G401 (cell line): ENCODE measurements around the gene CSNK1A1L. TPM values are rescaled to one million over a fixed set of nuclear protein-coding genes. Genes with fewer than 3 reads are reported as not detected.

Source experiments
- DNase-seq: peaks from one replicate; pipeline ENCODE4 v3.0.0-alpha.2; 2015; ENCODE audit warnings: low spot score
- in situ Hi-C: cut with HindIII; loops from 2 replicates; pipeline ENCODE4 v1.10.0; 2016; ENCODE audit warnings: low sequenced_read_pairs, mixed read lengths
- total RNA-seq: library from RNA; depleted of rRNA; stranded (reverse); fragments of >200 nt; shearing (Covaris generic); gene quantifications from 2 replicates; pipeline ENCODE4 v1.2.3, GENCODE V29; 2014; rRNA removed

Gene CSNK1A1L
- total RNA-seq, result not detected in 2 replicates

DNA sequence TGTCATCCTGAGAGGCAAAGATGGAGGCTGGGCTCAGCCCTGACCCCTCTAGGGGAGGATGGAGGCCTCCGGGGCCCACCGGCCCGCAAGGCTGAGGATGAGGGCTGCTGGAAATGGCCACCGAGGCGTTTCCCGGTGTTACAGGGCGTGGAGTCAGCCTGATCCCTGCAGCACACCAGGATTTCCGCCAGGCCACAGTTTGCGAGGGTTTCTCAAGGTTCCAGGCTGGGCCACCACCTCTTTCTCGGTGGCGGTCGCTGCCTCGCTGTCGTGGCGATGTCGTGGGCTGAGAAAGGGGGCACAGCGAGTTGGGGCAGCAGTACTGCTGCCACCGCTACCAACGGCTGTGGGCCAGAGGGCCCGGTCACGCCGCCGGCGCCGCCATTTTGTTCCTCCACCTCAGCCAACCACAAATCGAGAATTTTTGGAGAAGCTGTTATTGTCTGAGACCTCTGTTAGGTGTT lies at the start of gene CSNK1A1L:
CSNK1A1L (minus strand) TSS at position 414 of the 464 bp plus-strand sequence; CDS start at position 6, 408 bp downstream.
- in situ Hi-C loops, result no loop called here

DNA sequence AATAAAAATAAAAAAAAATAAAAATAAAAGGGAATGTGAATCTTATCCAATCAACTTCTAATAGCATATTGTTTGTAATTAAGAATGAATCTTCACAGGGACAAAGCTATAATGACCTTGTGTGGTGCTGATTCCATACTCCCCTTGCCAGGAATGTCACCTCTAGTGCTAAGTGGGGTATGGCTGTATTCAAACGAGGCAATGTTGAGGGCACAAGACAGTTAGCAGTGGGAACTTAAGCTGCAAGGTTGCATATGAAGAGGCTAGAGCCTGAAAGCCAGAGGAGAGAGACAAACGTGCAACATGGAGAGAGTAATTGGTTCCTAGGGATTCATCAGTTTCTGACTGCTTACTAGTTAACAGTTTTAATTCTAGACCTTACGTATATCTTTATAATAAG lies 43.9 kb upstream of the CSNK1A1L start:
- in situ Hi-C loops, result no loop called here
- DNase-seq, result no peak

More for the DNA sequence above, at the start of gene CSNK1A1L:
- no peak for DNase-seq

DNA sequence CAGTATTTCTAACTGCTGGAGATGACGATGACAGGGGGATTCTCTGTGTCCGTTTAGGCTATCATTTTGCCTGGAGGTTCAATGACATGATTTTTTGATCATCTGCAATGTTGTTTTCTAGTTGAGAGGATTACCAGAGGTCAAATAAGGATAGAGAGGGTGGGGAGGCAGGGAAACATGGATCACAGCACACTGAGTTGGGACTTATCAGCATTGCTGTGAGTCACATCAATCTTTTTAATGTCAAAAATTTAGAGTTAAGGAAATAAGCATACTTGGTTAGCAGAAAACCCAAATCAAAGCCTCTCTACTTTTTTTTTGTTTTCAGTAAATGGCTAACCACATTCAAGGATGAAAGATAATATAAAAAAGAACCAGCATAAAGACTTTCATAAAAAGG lies 43.0 kb upstream of the CSNK1A1L start:
- in situ Hi-C loops, result no loop called here
- no peak for DNase-seq

DNA sequence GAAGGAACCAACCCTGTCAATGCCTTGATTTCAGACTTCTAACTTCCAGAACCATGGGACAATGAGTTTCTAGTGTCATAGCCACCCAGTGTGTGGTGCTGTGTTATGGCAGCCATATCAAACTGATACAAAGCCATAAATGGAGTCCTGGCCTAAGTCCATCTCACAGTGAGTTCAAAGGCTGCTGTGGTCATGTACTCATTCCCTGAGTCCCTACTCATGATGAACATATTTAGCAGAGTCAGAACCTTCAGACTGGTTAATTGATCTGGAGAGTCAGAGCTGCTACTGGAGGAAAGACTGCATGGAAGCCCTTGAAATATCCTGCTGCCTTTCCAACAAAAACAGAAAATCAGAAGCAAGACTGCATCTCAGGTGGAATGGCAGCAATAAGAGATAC lies 39.2 kb upstream of the CSNK1A1L start:
- in situ Hi-C loops, result no loop called here
- no peak for DNase-seq

DNA sequence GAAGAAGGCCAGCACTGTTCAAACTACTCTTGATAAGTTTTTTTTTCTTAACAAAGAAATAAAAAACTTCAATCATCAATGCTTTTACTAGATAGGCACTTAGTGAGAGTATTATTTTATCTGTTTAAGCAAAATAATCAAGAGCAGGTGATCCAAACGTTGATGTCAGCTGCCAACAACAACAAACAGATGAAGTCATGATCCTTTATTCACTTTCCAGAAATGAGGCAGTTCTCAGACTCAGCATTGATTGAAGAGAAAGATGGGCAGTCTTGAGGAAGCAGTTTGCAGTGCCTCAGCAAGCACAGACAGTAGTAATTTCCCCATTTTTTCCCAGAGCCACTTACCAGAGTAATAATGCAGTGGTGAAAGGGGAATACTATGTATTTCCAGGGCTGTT lies 38.4 kb upstream of the CSNK1A1L start:
- no peak for DNase-seq
- in situ Hi-C loops, result no loop called here

DNA sequence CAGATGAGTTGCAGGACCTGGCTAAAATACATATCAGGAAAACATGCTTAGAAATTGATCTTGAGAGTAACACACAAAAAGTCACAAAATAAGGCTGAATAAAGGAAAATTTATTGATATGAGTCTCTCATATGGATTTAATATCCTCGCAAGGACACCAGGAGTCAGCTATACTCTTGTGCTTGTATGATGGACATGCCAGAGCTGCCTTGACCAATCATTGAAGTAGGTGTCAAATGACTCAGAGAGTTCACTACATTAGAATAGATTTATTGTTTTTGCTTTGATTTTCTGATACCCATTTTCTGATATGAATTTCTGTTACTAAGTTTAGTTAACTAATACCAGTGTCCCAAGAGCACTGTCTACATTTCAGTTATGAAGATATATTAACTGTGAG lies 37.4 kb upstream of the CSNK1A1L start:
- in situ Hi-C loops, result no loop called here
- no peak for DNase-seq

DNA sequence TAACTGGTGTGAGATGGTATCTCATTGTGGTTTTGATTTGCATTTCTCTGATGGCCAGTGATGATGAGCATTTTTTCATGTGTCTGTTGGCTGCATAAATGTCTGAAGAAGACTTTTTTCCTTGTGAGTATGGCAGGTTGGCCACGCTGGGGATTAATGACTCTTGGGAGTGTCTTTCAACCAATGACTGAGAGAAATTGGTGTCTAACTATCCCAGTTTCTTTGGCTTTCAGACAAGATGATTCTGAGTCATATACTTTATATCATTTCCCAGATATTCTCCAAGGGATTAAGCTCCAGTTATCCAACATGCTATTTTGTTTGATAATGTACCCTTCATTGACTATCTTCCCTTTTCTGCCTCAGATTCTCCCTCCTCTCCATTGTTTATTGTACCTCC lies 35.5 kb upstream of the CSNK1A1L start:
- in situ Hi-C loops, result no loop called here
- DNase-seq, result no peak

DNA sequence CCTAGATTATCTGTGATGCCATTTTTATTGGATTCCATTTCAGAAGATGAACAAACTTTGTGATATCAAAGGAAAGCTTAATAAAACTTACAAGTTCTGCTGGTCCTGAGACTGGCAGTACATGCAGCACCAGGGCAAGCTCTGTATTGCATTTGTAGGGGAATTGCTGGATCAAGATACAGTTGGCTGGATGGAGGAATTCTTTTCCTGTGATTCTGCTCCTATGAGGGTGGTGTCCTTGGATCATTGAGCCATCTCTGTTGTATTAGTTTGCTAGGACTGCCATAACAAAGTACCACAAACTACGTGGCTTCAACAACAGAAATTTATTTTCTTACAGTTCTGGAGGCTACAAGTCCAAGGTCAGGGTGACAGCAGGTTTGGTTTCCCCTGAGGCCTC lies 33.9 kb upstream of the CSNK1A1L start:
- DNase-seq, result no peak

DNA sequence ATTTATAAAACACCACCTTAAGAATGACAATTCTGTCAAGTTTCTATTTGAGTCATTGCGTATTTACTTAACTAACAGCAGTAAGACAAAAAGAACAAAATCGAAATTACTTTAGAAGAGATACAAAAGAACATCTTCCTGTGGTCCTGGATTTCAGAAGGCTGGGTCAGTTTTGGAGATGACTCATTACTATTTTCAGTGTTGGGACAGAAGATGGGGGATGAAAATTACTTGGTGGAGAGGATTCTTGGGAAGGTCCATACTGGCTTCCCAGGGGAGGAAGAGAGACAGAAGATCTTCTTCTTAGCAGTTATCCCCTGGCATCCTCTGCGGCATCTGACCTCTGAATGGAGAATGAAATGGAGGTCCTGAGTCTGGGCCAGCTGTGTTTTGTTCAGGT lies 33.5 kb upstream of the CSNK1A1L start:
- DNase-seq, result no peak
- in situ Hi-C loops, result no loop called here

More for the DNA sequence above, 33.9 kb upstream of the CSNK1A1L start:
- in situ Hi-C loops, result no loop called here

DNA sequence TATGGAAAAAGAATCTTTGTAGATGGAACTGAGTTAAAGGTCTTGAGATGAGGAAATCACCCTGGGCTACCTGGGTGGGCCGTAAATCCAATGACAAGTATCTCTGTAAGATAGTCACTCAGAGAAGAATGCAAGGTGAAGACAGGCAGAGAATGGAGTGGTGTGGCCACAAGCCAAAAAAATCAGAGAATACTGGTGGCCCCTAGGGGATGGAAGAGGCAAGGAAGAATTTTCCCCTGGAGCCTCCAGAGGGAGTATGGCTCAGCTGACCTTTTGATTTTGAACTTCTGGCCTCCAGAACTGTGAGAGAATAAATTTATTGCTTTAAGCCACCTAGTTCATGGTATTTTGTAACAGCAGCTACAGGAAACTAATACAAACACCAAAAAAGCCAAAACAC lies 32.7 kb upstream of the CSNK1A1L start:
- in situ Hi-C loops, result no loop called here
- no peak for DNase-seq

DNA sequence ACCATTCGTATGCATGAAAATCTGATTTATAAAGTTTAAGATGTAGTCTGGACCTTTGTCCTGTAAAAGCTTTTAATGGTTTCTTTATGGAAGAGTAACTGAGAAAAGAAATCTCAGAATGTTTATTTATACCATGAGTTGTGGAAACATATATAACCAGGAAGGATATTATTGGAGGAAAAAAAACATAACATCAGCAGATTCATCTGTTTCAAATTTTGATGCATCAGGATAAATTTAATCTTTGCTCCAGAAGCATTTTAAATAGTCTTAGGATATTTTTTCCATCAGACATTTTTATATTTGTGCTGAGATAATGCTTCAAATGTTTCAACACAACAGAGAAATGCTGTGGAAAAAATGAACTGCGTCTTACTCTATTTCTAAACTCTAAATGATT lies 31.2 kb upstream of the CSNK1A1L start:
- in situ Hi-C loops, result no loop called here
- no peak for DNase-seq

DNA sequence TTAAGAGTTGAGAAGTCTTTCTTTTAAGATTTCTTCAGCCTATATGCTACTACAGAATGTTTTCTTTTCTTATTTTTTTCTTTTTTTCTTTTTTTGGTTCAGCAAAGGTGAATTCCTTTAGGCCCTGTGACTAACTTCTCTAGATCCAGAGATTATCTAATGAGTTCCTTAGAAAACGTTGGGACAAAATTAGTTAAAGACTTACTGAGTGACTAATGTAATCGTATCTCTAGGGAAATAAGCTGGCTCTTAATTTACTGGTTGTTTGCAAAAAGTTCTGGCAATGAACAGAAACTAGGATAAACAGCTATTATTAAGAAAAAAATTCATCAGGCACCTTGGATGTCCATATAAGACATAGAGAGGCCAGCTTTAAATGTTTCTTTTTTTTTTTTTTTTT lies 30.7 kb upstream of the CSNK1A1L start:
- no peak for DNase-seq
- in situ Hi-C loops, result no loop called here

DNA sequence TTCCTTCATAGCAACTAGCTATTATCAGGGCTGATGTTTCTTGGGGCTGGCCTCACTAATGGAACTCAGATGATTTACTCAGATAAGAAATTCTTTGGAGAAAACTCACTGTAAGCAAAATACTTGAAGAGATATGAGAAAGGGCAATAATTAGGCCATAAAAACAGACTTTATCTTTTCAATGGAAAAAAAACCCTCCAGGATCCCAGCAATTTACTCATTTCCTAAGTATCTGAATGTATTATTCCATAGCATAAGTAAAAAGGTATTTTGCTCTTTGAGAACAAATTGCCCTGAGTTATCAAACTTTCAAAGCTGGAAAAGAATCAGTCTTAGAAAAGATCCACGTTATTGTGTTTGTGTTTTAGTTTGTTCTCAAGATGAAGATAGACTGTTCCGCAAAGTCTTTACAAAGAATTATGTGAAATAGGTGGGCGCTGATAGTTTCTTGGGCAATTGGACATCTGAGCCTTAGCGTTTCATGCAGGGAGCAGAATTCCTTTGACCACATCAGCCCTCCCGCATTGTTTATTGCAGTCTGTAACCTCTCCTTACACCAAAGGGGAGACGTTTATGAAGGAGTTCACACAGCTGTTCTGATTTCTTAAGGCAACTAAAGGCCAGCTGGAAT lies 29.1 kb upstream of the CSNK1A1L start:
- in situ Hi-C loops, result no loop called here
- no peak for DNase-seq

DNA sequence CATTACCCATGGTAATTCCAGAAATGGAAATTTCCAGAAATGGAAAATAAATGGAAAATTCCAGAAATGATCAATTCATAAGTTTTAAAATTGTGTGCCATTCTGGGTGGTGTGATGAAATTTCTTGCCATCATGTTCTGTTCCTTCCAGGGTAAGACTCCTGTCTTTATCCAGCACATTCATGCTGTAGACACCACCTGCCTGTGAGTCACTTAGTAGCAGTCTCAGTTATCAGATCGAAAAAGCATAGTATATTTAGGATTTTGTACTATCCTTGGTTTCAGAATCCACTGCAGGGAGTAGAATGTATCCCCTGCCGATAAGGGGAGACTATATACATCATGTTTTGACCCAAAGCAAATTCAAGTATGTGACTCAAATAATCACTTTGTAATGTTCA lies 26.7 kb upstream of the CSNK1A1L start:
- DNase-seq, result no peak
- in situ Hi-C loops, result no loop called here

DNA sequence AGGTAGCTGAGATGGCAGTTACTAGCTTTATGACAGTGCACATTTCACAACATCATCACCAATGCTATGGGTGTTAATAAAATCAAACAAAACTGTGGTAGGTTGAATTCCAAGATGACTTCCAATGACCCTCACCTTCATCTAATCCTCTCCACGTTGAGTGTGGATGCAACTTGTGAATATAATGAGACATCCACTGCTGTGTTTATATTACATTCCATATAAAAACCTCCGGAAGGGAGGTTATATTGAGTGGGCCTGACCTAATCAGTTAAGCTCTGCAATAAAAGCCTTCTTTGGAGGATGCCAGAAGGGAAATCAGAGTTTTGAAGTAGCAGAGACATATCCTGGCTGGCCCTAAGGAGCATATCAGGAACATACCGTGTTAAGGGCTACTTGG lies 25.6 kb upstream of the CSNK1A1L start:
- in situ Hi-C loops, result no loop called here
- no peak for DNase-seq

DNA sequence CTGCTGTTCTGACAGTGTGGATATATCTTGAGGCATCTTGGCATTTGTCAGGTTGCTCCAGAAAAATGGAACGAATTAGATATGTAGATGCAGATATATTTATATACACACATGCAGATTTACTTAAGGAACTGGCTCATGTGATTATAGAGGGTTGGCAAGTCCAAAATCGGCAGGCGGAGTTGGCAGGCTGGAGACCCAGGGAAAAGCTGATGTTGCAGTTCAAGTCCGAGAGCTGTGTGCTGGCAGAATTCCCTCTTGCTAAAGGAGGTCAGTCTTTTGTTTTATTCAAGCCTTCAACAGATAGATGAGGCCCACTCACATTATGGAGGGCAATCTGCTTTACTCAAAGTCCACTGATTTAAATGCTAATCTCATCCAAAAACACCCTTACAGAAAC lies 24.4 kb upstream of the CSNK1A1L start:
- in situ Hi-C loops, result no loop called here
- no peak for DNase-seq

DNA sequence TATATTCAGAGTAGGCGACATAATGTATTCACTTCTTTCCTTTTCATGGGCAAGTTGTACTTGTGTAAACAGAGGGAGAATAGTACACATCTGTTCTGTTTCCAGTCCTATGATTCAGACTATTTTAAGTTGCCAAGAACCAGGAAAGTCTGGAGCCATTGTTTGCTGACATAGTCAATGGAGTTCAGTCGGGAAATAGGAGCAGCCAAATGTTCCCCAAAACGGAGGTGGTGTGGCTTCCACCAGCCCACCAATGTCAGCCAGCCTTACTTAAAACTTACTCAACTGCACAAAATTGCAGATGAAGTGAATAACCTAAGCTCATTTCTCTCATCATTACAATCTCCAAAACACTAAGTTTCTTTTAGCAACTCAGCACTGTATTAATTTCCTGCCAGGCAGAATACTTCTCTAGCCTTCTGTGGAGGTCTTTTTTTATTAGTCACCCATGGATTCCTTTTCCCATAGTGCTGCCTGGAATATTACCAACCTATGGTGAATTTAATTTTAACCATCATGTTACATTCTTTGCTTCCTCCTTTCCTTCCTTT lies 22.3 kb upstream of the CSNK1A1L start:
- in situ Hi-C loops, result no loop called here

DNA sequence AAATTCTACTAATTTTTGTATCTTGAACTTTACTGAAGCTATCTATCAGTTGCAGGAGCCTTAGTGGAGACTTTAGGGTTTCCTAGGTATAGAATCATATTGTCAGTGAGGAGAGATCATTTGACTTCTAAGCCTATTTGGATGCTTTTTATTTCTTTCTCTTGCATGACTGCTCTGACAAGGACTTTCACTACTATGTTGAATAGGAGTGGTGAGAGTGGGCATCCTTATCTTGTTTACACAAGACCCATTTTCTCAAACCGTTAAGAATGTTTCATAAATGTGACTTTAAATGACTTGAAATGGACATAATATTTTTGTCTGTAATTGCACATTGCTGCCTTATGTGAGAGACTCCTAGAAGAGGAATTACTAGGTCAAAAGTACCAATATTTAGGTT lies 17.9 kb upstream of the CSNK1A1L start:
- no peak for DNase-seq
- in situ Hi-C loops, result no loop called here

More for the DNA sequence above, 22.3 kb upstream of the CSNK1A1L start:
- DNase-seq, result no peak

DNA sequence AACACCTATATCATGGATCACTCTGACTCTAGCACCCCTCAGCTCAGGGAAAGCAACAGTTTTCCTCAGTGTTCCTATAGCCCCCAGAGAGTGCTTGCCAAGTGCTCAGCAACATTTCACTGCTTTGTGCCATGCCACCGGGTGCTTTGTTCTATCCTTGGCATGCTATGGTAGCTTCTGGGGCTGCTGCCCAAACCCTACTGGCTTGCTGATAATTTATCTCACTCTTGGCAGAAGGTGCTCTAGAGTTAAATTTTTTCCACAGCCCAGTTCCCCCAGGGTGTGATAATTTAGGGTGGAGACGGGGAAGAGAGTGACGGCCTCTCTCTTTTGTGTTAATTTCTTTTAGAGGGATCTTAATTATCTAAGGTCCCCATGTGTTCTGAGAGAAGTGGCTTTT lies 12.6 kb upstream of the CSNK1A1L start:
- DNase-seq, result peak; percentile 2
- in situ Hi-C loops, result no loop called here

DNA sequence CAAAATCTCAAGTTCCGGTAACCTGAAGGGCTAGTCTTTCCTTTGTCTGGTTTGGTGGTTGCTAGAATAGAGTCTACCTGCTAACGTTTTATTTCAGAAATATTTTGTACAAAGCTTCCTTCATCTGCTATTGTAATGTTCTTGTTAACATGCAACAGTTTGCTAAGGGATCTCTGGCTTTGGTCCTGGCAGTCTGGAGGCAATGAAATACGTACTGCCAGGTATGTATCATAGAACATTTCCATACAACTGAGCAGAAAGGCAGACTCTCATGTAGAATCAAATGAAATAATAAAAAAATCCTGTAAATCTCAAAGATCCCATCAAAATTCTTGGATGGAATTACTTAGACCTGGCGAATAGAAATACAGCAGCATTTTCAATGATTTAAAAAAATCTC lies 8.8 kb upstream of the CSNK1A1L start:
- DNase-seq, result no peak
- in situ Hi-C loops, result no loop called here

DNA sequence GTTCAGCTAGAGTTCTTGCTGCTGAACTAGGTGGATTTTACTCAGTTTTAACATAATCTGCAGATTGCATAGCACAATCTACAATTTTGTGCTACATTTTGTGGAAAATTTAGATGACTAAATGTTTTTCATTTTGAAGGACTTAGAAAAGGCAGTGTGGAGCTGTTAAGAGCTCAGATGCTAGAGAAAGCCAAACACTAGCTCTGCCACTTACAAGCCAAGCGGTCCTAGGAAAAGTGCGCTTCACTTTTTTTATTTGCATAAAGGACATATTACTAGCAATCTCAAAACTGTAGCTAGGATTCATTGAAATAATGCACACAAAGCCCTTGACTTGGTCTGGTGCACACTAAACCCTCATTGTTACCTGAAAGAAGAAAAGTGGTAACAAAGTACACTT lies 8.1 kb upstream of the CSNK1A1L start:
- in situ Hi-C loops, result no loop called here
- DNase-seq, result no peak
